22Rv1 (cell line): ENCODE measurements around the gene DCLK1.

Source experiments
- H3K27ac ChIP-seq: fragments of 450-650 bp; 2 replicates; pipeline ENCODE4 v1.5.1; 2017
- ZFX ChIP-seq: fragments of 450-650 bp; IDR thresholded peaks from 2 replicates; pipeline ENCODE4 v1.6.1; 2017; ENCODE audit warnings: antibody characterized with exemption, borderline replicate concordance
- TF ChIP-seq, protein P1 (sequence below): fragments of 450-650 bp; IDR thresholded peaks from 2 replicates; pipeline ENCODE4 v1.5.1; 2017; ENCODE audit warnings: mild to moderate bottlenecking

Gene DCLK1

DNA sequence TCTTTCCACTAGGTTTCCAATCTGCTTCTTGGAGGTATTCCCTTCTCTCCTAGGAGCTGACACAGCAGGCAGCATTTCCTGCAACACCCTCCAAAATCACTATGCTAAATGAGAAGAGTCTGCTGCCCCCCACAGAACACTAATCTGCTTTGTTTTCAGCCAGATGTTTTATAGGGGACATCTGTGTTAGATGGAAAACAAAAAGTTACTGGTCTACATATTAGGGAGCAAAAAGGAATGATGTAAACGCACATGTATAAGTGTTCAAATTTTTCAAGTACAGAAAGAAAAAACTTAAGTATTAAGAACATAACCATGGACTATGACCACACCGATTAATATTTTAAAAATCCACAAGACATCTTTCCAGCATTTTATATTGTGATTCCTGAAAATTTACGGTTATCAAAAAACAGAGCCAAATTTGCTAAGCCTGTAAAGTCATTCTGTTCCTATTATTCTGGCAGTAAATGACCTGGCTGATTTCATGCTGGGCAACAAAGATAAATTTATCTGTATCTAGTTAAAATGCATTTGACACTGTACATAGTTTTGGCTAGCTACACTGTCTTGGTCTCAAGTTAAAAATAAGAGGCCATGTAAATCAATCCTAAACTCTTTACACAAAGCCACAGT, 63.3 kb downstream of the DCLK1 start:
- TF ChIP-seq ZFX, result no peak
- TF ChIP-seq, protein P1, sequence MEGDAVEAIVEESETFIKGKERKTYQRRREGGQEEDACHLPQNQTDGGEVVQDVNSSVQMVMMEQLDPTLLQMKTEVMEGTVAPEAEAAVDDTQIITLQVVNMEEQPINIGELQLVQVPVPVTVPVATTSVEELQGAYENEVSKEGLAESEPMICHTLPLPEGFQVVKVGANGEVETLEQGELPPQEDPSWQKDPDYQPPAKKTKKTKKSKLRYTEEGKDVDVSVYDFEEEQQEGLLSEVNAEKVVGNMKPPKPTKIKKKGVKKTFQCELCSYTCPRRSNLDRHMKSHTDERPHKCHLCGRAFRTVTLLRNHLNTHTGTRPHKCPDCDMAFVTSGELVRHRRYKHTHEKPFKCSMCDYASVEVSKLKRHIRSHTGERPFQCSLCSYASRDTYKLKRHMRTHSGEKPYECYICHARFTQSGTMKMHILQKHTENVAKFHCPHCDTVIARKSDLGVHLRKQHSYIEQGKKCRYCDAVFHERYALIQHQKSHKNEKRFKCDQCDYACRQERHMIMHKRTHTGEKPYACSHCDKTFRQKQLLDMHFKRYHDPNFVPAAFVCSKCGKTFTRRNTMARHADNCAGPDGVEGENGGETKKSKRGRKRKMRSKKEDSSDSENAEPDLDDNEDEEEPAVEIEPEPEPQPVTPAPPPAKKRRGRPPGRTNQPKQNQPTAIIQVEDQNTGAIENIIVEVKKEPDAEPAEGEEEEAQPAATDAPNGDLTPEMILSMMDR, result no peak
- no peak overlapping the region for H3K27ac ChIP-seq

DNA sequence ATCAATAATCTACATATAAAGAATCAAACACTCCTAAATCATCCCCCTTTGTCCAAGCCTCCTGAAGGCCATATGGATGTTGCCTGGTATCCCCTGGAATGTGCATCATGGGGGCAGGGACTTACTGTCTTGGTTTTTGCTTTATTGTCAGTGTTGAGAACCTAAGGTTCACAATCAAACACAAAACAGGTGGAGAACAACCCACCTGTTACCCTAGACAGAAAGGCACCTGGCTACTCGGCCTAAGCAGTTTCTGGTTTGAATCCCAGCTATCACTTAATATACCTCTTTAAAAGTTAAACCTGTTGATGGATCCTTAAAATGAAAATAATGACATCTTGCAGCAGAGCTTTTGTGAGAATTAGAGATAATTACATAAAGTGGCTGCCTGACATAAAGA, 68.9 kb downstream of the DCLK1 start:
- TF ChIP-seq, protein P1, result no peak
- TF ChIP-seq ZFX, result no peak
- H3K27ac ChIP-seq, result no peak overlapping the region

DNA sequence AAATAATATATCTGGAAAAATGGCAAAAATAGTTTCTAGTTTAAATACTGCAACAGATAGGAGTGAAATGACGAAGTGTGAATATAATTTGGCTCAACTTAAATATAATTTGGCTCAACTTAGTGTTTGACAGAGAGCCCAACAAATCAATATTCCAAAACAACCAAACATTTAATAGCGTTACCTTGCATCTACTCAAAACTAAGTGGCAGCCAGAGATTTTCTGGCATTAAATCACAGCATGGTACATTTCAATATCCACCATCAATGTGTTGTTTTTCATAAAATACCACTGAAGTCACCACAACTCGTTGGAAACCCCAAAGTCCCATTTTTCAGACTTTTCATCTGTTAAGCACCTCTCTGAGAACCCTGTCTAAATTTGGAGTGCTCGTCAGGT, 69.6 kb downstream of the DCLK1 start:
- TF ChIP-seq, protein P1, result no peak
- TF ChIP-seq ZFX, result no peak
- no peak overlapping the region for H3K27ac ChIP-seq

DNA sequence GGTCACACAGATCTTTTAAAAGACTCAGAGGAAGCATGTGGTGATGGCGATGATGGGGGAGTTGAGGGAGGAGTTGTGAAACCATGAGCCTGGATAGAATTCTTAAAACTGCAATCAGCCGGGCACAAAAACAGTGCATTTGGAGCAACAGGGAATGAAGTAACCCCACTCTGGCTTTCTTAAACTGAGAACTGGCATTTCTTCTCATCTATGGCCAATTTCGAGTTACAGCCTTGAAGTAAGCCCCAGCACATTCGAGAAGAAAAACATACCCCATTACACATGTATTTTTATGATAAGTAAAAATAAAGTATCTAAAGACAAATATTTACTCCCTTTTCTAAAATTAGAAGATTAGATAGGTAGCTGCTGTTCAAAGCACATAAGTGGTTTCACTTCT, 70.1 kb downstream of the DCLK1 start:
- no peak for TF ChIP-seq ZFX
- TF ChIP-seq, protein P1, result no peak
- no peak overlapping the region for H3K27ac ChIP-seq

DNA sequence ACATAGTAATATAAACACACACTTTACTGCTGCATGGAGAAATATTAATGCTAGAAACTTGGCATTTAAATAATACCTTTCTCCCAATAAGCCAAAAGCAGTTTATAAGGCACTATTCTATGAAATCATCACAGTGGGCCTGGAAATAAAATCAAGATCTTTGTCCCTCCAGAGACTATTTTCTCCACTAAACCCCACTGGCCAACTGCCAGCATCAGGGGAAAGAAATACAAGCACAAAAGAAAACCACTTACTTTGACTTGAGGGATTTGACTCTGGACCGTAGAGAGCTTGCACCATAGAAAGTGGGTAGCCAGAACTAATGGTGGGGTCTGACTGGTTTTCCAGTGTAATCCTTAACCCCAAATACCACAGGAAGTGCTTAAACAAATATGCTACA, 71.9 kb downstream of the DCLK1 start:
- H3K27ac ChIP-seq, result no peak overlapping the region
- no peak for TF ChIP-seq ZFX
- TF ChIP-seq, protein P1, result no peak

DNA sequence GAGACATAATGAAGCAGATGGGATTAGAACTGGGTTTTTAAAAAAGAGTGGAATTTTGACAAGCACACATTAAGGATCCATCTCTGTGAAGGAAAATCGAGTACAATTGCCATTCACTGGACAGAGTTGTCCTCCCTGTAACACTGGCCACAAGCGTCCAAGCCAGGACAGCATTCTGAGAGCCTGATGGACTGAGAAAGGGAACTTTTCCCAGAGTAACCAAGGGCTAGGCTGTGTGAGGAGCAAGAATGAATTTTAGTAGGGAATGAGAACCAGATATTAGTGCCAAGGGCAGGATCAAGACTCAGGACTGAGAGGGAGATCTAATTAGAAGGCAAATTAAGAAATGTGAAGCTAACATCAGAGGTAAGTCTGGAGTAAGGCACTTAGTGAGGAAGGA, 73.1 kb downstream of the DCLK1 start:
- no peak overlapping the region for H3K27ac ChIP-seq
- TF ChIP-seq, protein P1, result no peak
- TF ChIP-seq ZFX, result no peak

DNA sequence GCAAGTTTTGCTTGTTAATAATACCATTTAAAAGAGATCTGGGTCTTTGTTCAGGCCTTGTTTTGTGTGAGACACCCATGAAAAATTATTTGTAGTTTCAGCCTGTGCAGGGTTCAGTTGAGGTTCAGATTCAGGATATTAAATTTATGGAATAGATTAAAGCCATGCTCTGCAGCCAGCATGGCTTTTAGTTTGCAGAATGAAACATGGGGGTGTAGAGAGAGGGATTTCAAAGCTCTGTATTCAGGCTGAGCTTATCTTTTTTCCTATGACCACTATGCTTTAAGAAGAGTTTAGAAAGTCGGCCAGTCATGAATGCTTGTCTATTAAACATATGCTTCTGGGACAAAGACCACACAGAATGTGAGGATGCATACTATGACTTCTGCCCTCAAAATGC, 73.6 kb downstream of the DCLK1 start:
- no peak overlapping the region for H3K27ac ChIP-seq
- TF ChIP-seq, protein P1, result no peak
- TF ChIP-seq ZFX, result no peak
